Pulmonary artery endothelial cell (primary cell): ENCODE measurements around the gene CRYGA. TPM values are rescaled to one million over a fixed set of nuclear protein-coding genes. Genes with fewer than 3 reads are reported as not detected.
"Not testable (repeated sequence)": the region's sequence is repeated elsewhere in the genome, so short reads cannot be mapped to it uniquely, and the experiment has no call there.

Source experiments
- DNase-seq: peaks from one replicate; pipeline ENCODE4 v3.0.0-alpha.2; 2011; ENCODE audit warnings: low read depth, low spot score
- total RNA-seq: library from RNA; depleted of rRNA; stranded (reverse); fragments of >200 nt; gene quantifications from 2 replicates; pipeline ENCODE4 v1.2.3, GENCODE V29; 2014

The CRYGA gene
- total RNA-seq, 1 donor from 2014 or later, result not detected

DNA sequence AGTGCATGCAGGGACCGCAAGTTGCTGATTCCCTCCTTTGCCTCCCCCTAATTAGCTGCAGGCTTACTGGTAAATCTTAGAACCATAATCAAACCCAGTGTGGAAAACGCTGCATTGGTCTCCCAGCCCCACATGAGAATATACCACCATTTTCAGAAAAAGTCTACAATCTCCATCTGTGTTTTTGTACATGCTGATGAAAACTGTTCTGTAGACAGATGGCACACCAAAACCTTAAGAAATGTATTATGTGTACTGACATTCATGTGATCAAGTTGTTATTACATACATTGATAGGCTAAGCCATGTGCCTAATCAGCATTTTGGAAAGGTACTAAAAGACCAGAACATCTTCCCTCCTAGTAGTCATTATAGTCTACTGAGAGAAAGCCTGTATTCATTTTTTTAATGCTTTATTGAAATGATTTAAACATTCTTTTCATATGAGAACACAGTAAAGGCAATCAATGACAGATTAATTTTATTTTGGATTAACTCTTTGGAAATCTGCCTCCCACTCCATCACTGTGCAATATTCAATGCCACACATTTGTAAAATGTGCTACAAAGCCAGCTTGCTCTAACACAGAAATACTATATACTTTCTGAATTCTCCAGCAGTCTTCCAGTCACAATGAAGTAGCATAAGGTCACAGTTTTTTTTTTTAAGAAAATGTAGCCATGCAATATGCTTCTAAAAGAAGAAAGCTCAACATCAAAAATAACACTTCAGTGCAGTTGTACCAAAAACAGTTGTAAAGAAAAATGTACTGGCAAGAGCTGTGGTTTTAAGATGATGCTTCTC lies 1.8 kb upstream of the CRYGA start:
- DNase-seq, result no peak

GRCh38 chr2:208156439-208156838 lies 7.0 kb downstream of the CRYGA start:
- no peak for DNase-seq

GRCh38 chr2:208153156-208153555 lies 10.2 kb downstream of the CRYGA start:
- DNase-seq, result no peak

DNA sequence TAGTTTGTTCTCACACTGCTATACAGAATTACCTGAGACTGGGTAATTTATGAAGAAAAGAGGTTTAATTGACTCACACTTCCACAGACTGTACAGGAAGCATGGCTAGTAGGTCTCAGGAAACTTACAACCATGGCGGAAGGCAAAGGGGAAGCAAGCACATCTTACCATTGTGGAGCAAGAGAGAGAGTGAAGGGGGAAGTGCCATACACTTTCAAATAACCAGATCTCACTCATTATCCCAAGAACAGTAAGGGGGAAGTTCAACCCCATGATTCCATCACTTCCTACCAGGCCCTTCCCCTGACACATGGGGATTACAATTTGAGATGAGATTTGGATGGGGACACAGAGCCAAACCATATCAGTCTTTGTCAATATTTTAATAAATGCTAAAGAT lies 12.4 kb downstream of the CRYGA start:
- DNase-seq, result no peak

GRCh38 chr2:208150094-208150493 lies 13.3 kb downstream of the CRYGA start:
- no peak for DNase-seq

DNA sequence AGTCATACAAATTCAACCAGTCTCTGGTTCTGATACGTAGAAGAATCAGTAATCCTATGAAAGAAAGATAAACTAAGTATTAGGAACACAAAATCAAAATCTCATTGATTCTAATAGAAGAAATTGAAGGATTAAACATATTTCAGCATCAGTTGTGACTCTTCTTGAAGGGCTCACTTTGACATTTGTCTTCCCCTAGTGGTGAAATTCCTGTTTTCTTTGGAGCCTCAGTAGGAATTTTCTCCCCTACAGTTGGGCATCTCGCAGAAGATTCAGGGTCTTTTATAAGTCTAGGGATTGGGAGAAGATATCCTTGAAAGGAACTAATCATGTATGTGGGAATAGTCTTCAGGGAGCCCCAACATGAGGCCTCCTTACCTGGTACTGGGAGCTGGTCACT lies 14.6 kb downstream of the CRYGA start:
- DNase-seq, result no peak

GRCh38 chr2:208147759-208148158 lies 15.6 kb downstream of the CRYGA start:
- no peak for DNase-seq

DNA sequence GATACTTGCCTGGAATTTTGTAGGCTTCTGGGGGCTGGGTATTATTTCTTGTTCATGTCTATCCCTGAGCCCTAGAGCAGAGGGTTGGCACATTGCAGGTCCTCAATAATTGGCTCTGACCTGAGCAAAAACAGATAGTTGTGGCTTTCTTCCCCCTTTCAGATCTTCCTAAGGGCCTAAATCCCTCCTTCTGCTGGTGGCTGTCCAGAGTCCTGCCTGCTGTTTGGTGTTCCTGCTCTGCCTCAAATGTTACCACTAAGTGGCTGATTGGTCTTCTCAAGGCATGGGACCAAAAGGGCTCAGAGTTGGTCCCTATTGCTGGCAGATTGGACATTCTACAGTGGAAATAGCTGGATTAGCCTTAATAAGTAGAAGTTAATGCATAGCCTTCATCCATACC lies 16.4 kb downstream of the CRYGA start:
- DNase-seq, result no peak

DNA sequence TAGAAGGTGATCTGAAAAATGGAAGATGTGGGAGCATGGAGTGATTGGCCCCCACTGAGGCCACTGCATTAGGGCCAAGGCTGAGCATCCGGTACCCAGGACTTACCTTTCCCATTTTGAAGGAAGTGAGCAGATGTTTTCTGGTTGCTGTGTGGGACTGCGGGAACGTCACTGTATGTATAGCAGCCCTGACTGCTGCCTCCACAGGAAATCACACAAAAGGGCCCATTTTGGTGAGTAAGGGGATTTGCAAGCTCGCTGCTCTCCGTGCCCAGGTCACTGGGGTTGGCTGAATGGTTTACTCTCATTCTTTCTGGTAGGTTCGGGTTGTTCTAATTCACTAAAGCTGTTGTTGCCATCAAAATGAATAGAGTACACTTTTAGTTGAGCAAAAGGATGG lies 17.4 kb downstream of the CRYGA start, which contains the start of gene CRYGB:
TSS of gene CRYGB (minus strand) at position 153 of the 400 bp plus-strand sequence. CDS start at position 115, 38 bp downstream.
- no peak for DNase-seq

DNA sequence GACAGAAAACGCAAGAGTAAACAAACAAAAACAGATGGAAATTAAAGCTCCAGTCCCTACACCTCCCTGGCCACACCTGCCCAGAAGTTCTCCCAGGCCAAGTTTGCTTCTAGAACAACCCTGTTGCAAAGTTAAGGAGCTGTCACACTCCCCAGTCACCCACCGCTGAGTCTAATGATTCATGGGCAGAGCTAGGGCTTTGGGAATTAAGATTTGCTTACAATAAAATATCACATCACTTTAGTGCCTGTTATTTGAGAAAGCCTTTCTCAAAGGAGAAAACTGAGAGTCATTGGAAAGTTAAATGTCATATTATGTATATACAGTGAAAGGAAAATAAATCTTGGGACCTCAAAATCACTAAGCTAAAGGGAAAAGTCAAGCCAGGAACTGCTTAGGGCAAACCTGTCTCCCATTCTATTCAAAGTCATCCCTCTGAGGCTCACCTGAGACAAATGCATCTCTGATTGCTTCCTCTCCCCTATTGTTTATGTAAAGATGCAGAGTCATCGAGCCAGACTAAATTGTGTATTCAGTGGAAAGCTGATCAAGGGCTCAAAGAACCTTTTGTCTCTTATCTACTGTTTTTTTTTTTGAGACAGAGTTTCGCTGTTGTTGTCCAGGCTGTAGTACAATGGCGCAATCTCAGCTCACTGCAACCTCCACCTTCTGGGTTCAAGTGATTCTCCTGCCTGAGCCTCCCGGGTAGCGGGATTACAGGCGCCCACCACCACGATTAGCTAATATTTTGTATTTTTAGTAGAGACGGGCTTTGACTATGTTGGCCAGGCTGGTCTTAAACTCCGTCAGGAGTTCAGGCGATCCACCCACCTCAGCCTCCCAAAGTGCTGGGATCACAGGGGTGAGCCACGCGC lies 20.2 kb downstream of the CRYGA start:
- DNase-seq, result no peak

- no peak for DNase-seq
Measured at GRCh38 chr2:208142240-208142924, 21.0 kb downstream of the CRYGA start.

DNA sequence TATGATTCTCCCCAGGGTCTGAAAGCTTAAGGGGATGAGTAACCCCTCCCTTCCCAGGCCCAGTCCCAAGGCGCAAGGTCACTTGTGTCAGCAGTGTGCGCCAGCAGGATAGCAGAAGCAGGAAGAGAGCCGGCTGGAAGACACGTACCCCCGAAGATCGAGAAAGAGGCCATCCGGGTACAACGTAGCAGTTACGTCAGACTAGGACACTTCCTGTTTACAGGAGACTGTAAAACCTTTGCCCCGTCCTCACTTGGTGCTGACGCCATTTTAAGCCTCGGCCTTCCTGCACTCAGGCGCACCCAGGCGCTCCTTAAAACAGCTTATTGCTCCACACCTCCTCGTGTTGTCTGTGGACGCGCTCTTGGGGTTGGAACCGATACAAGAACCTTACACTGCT lies 23.9 kb downstream of the CRYGA start:
- no peak for DNase-seq

DNA sequence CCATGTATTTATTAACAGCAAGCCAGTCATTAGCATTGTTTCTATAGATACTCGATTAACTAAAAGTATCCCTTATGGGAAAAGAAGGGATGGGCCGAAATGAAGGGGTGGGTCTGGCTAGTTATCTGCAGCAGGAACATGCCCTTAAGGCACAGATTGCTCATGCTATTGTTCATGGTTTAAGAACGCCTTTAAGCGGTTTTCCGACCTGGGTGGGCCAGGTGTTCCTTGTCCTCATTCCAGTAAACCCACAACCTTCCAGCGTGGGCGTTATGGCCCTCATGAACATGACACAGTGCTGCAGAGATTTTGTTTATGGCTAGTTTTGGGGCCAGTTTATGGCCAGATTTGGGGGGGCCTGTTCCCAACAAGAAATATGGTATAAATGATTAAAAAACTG lies 25.1 kb downstream of the CRYGA start:
- DNase-seq, result not testable (repeated sequence)

GRCh38 chr2:208136716-208137094 lies 26.7 kb downstream of the CRYGA start:
- no peak for DNase-seq

GRCh38 chr2:208135794-208136715 lies 27.3 kb downstream of the CRYGA start:
- no peak for DNase-seq

GRCh38 chr2:208134928-208135586 lies 28.3 kb downstream of the CRYGA start:
- no peak for DNase-seq

GRCh38 chr2:208130712-208131110 lies 32.7 kb downstream of the CRYGA start:
- DNase-seq, result no peak

- DNase-seq, result no peak
Measured at GRCh38 chr2:208129744-208130711, 33.4 kb downstream of the CRYGA start, which contains the start of gene CRYGC. Gene CRYGC, minus strand, starts transcription at chr2:208129828. Its CDS starts 36 bp downstream, at chr2:208129792.

DNA sequence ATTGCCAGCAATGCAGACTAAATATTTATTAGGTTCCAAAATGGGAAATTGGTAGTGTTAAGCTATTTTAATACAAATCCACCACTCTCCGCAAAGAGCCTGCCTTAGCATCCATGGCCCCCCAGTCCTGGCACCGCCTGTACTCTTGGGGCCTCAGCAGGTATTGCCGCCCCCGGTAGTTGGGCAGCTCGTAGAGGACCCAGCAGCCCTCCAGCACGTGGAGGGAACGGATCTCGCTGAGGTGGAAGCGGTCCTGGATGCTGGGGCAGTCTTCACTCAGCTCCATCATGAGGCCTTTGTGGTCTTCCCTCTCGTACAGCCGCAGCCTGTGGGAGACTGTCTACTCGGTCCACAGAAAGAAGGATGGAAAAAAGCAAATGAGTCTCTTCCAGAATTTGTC lies 35.3 kb downstream of the CRYGA start:
- DNase-seq, result no peak
